Cardiac fibroblast (primary cell): ENCODE results near the gene LRIG1.
A peak's percentile ranks its signal among the peaks of the same experiment; 100 is the strongest.

ENCODE experiments used
- DNase-seq, 2 donors: peaks; one replicate each; pipeline versions ENCODE4 v3.0.0 to v3.0.0-alpha.2; 2010; ENCODE audit warnings: low read depth in 2 of 2
- H3K4me3 ChIP-seq, 2 donors: replicated peaks in 1 of 2; 1 replicate in 1 of 2; 2 replicates in 1 of 2; pipeline ENCODE4 v1.5.1; 2011; ENCODE audit warnings: low read depth in 2 of 2, low read length in 2 of 2, mild to moderate bottlenecking in 2 of 2, moderate library complexity in 1 of 2
- CTCF ChIP-seq: IDR thresholded peaks from one replicate; pipeline ENCODE4 v1.5.1; 2011; ENCODE audit warnings: low read depth, mild to moderate bottlenecking, low read length, inconsistent platforms

LRIG1 gene

GRCh38 chr3:66395635-66396034 is 105.2 kb downstream of the LRIG1 start:
- TF ChIP-seq CTCF, result no peak
- no peak overlapping the region for H3K4me3 ChIP-seq
- DNase-seq, result no peak

- peak; percentile 39 to 71 for DNase-seq
- no peak for TF ChIP-seq CTCF
Measured at GRCh38 chr3:66394753-66395249, 106.0 kb downstream of the LRIG1 start.

GRCh38 chr3:66394019-66394752 is 106.6 kb downstream of the LRIG1 start:
- TF ChIP-seq CTCF, result no peak
- DNase-seq, result no peak
- no peak overlapping the region for H3K4me3 ChIP-seq

More at GRCh38 chr3:66394753-66395249, 106.0 kb downstream of the LRIG1 start:
- H3K4me3 ChIP-seq, result no peak overlapping the region

- no peak for TF ChIP-seq CTCF
- peak; percentile 24 to 60 for DNase-seq
- no peak overlapping the region for H3K4me3 ChIP-seq
Measured at GRCh38 chr3:66393333-66394005, 107.4 kb downstream of the LRIG1 start.

- DNase-seq, result no peak
- no peak overlapping the region for H3K4me3 ChIP-seq
- no peak for TF ChIP-seq CTCF
Measured at GRCh38 chr3:66392966-66393332, 107.9 kb downstream of the LRIG1 start.

GRCh38 chr3:66392512-66392911 is 108.3 kb downstream of the LRIG1 start:
- DNase-seq, result no peak
- no peak overlapping the region for H3K4me3 ChIP-seq
- no peak for TF ChIP-seq CTCF
